IPS-18a (cell line): Measurements from ENCODE around the gene DARS1.

Experiments
- H3K27ac ChIP-seq: one replicate; pipeline ENCODE4 v1.5.1; 2013; ENCODE audit warnings: low read length
- H3K27me3 ChIP-seq: one replicate; pipeline ENCODE4 v1.6.1; 2013; ENCODE audit warnings: mild to moderate bottlenecking, low read length; ENCODE audit not compliant: control insufficient read depth, insufficient read depth
- H3K36me3 ChIP-seq: one replicate; pipeline ENCODE4 v1.6.1; 2013; ENCODE audit warnings: low read depth, low read length; ENCODE audit not compliant: control insufficient read depth
- H3K4me1 ChIP-seq: one replicate; pipeline ENCODE4 v1.6.1; 2013; ENCODE audit warnings: low read depth, low read length; ENCODE audit not compliant: control insufficient read depth
- H3K4me3 ChIP-seq: one replicate; pipeline ENCODE4 v1.5.1; 2013; ENCODE audit warnings: low read length
- H3K9ac ChIP-seq: one replicate; pipeline ENCODE4 v1.6.1; 2013; ENCODE audit warnings: mild to moderate bottlenecking, low read length, moderate library complexity
- H3K9me3 ChIP-seq: one replicate; pipeline ENCODE4 v1.6.1; 2013; ENCODE audit warnings: low read depth, low read length; ENCODE audit not compliant: control insufficient read depth

Gene DARS1

DNA sequence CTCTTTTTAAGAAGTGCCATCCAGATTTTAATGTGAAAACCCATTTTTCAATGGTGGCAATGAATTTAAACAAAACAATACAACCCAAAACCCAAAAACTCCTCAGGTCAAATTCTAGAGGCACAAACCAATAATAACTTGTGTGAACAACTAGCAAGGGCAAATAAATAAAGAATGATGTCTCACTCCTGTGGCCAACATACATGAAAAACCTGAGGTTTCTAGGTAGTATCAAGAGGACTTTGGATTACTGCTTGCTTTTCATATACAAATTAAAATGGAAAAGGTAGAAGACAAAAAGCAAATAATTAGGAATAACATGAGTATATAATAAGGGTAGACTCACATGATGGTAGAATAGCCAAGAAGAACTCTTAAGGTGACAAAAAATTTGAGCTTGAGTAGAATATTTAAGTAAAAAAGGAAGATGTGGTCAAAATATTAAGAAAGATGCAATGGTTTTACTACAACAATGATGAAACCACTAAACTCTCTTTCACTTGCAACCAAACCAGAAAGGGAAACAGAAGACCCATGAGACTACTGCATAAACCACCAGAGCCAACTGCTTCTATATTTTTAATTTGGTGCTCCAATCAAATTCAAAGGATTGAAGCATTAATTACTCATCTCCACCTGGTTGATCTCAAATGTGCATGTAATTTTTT lies 53.5 kb downstream of the DARS1 start:
- H3K9ac ChIP-seq: no peak overlapping the region
- H3K4me3 ChIP-seq: no peak overlapping the region
- no peaks in the 10 kb centered on the region for H3K4me1 ChIP-seq
- H3K27ac ChIP-seq: no peak overlapping the region
- no peaks in the 10 kb centered on the region for H3K9me3 ChIP-seq
- H3K27me3 ChIP-seq: no peaks in the 10 kb centered on the region
- peaks cover 40% of the 10 kb centered on the region for H3K36me3 ChIP-seq

DNA sequence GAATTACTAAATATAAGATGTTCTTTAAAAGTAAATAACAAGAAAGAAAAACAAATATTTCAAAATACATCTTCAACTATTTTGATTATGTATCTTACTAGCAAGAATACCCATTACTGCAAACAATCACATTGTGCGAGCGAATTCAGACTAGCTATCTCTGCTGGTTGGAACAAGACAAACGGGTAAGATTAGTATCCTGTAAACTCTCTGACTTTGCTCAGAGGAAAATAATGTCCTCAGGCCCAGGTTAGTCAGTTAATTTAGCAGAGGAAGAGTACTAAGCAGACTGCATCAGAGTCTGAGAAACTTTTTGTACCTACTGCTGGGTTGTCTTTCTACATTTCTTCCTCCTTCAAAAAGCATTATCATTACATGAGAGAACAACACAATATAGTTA lies 58.8 kb downstream of the DARS1 start:
- Histone ChIP-seq H3K9ac (no peak overlapping the region), H3K36me3 (peaks cover 32% of the 10 kb centered on the region), H3K27me3 (no peaks in the 10 kb centered on the region), H3K4me3 (no peak overlapping the region), H3K9me3 (no peaks in the 10 kb centered on the region), H3K27ac (no peak overlapping the region), H3K4me1 (no peaks in the 10 kb centered on the region)

DNA sequence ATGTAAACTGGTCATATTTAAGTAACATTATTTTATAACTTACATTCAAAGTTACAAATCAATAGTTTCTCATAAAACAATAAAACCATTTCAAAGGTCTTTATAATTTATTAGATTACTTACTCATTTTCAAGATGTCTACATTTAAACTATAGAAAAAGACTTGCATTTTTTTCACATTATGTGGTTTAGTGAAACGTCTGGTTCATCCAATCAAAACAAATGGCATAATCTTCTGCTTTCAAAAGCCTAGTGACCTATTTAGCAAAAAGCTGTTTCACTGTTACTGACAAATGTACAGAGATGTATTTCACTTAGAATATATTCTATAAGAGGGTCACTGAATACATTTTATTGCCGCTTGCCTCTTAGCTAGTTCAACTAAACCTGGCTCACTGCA lies 59.9 kb downstream of the DARS1 start:
- Histone ChIP-seq H3K4me1 (no peaks in the 10 kb centered on the region), H3K36me3 (peaks cover 28% of the 10 kb centered on the region), H3K27me3 (no peaks in the 10 kb centered on the region), H3K9ac (no peak overlapping the region), H3K9me3 (no peaks in the 10 kb centered on the region), H3K27ac (no peak overlapping the region), H3K4me3 (no peak overlapping the region)

DNA sequence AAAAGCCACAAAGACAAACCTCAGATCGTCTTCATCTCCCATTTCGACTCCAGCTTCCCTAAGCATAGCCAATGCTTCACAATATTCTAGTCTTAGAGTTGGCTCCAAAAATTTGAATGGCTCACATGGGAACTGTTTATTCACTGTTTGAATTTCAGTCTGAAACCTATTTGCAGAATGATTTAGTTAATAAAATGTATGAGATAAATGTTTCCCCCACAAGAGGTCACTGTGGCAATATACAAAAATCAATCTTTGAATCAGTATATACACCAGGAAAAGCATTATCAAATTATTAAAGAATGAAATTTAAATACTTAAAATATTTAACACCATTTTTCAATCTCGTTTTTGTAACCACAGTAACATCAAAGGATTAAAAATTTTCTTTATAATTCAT lies 69.2 kb downstream of the DARS1 start:
- Histone ChIP-seq H3K9me3 (no peaks in the 10 kb centered on the region), H3K27me3 (no peaks in the 10 kb centered on the region), H3K4me3 (no peak overlapping the region), H3K9ac (no peak overlapping the region), H3K4me1 (no peaks in the 10 kb centered on the region), H3K27ac (no peak overlapping the region), H3K36me3 (peaks cover 6% of the 10 kb centered on the region)

DNA sequence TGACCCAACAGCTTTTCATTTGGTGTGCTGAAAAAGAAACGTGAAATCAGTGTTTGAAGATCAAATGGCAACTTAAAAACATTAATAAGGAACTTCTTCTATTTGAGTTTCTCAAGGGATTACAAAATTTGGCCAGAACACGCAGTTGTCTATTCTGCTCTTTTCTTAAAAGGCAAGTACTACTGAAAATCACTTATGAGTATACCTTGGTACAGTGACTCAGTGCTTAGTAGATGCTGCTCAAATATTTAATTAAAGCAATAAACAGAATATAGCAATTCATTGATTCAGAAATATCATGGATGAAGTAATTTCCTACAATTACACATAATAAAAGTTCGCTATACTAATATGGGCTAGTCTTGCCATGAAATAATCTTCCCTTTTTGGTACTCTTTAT lies 70.9 kb downstream of the DARS1 start:
- H3K4me3 ChIP-seq: no peak overlapping the region
- no peak overlapping the region for H3K27ac ChIP-seq
- H3K36me3 ChIP-seq: peaks cover 18% of the 10 kb centered on the region
- no peaks in the 10 kb centered on the region for H3K4me1 ChIP-seq
- no peaks in the 10 kb centered on the region for H3K9me3 ChIP-seq
- H3K27me3 ChIP-seq: no peaks in the 10 kb centered on the region
- no peak overlapping the region for H3K9ac ChIP-seq

DNA sequence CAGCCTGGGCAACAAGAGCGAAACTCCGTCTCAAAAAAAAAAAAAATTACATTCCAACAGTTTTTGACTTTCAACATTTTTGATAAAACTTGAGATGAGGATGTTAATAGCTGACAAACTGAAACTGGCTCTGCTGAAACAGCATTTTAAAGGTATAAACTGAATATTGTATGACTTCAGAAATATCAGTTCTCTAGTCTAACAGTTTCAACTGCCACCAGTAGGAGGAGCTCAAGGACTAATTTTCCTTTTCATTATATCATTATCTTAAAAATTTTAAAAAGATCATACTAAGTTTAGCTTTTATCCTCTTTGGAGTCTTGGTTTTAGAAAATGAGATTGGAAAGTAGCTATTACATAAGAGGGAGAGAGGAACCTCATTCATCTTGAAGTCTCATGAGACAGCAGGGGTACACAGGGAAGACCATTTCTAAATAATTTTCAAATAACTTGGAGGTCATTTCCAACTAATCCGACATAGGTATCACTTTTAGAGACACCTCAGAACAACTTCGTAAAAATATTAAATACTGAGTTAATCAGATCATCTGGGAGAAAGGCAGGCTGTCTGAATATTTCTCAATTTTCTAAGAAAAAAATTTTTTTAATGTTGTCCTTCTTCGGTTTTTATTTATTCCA lies 71.6 kb downstream of the DARS1 start:
- no peak overlapping the region for H3K27ac ChIP-seq
- no peaks in the 10 kb centered on the region for H3K27me3 ChIP-seq
- H3K9ac ChIP-seq: no peak overlapping the region
- no peaks in the 10 kb centered on the region for H3K4me1 ChIP-seq
- H3K4me3 ChIP-seq: no peak overlapping the region
- no peaks in the 10 kb centered on the region for H3K9me3 ChIP-seq
- H3K36me3 ChIP-seq: peaks cover 22% of the 10 kb centered on the region

DNA sequence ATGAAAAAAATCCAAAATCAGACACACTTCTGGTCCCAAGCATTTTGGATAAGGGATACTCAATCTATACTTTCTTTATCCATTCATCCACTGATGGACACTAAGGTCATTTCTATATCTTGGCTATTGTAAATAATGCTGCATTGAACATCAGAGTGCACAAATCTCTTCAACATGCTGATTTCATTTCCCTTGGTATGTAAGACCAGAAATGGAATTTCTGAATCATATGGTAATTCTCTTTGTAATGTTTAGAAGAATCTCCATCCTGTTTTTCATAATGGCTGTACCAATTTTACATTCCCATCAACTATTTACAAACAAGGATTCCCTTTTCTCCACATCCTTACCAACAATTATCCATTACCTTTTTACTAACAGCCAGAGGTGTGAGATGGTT lies 75.5 kb downstream of the DARS1 start:
- no peak overlapping the region for H3K9ac ChIP-seq
- H3K4me3 ChIP-seq: no peak overlapping the region
- H3K4me1 ChIP-seq: no peaks in the 10 kb centered on the region
- H3K9me3 ChIP-seq: no peaks in the 10 kb centered on the region
- peaks cover 36% of the 10 kb centered on the region for H3K36me3 ChIP-seq
- no peak overlapping the region for H3K27ac ChIP-seq
- no peaks in the 10 kb centered on the region for H3K27me3 ChIP-seq

DNA sequence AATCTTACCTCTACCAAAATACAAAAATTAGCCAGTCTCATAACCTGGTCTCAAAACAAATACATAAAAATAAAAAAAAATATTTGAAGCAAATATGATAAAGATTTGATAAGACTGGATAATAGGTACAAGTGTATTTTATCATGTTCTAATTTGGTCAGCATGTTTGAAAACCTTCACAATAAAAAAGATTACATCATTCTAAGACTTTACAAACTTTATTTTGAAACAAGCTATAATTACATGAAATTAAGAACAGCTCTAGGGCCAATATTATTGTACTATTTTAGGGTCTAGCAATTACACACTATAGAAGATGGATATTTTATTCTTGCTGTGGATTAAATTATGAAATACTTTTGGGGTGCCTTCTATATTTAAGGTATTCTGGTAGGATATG lies 79.7 kb downstream of the DARS1 start:
- peaks cover 29% of the 10 kb centered on the region for H3K36me3 ChIP-seq
- no peaks in the 10 kb centered on the region for H3K27me3 ChIP-seq
- H3K27ac ChIP-seq: no peak overlapping the region
- no peaks in the 10 kb centered on the region for H3K9me3 ChIP-seq
- no peak overlapping the region for H3K9ac ChIP-seq
- H3K4me3 ChIP-seq: no peak overlapping the region
- no peaks in the 10 kb centered on the region for H3K4me1 ChIP-seq

DNA sequence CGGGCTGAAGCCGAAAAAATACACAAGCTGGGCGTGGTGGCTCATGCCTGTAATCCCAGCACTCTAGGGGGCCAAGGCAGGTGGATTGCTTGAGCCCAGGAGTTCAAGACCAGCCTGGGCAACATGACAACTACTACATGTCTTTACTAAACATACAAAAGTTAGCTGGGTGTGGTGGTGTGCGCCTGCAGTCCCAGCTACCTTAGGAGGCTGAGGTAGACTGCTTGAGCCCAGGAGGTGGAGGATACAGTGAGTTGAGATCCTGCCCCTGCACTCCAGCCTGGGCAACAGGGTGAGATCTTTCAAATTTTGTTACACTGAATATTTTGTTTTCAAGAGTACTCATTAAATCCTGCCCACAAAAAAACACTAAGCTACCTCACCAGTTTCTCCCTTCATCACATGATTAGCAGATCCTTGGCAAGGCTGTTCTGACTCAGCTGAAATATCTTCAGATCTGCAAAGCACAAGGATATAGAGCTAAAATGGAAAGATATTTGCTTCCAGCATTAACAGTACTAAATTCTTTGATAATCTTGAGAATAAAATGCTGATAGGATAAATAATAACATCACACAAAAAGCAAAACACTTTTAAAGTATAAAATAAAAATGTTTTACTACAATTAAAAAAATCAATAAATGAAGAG lies 81.0 kb downstream of the DARS1 start:
- H3K4me3 ChIP-seq: no peak overlapping the region
- no peak overlapping the region for H3K9ac ChIP-seq
- peaks cover 17% of the 10 kb centered on the region for H3K36me3 ChIP-seq
- no peaks in the 10 kb centered on the region for H3K9me3 ChIP-seq
- no peak overlapping the region for H3K27ac ChIP-seq
- H3K4me1 ChIP-seq: no peaks in the 10 kb centered on the region
- H3K27me3 ChIP-seq: no peaks in the 10 kb centered on the region

DNA sequence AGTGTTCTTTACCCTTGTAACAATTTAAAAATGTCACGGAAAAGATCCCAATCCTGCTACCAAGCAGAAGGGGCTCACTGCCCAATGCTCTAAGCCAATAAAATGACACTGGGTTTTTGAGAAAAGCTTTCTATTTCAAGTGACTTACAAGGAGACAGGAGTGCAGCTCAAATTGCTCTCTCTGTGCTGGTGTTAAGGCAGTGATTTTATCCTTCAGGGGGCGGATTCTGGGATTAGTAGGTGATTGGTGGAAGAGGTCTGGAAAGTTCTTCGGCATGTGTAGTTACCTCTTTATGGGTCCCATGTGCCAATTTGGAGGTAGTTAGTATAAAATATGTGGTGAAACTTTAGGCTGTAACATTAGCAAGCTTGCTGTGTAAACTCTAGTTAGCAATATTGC lies 81.8 kb downstream of the DARS1 start:
- Histone ChIP-seq H3K9me3 (no peaks in the 10 kb centered on the region), H3K27me3 (no peaks in the 10 kb centered on the region), H3K4me3 (no peak overlapping the region), H3K4me1 (no peaks in the 10 kb centered on the region), H3K9ac (no peak overlapping the region), H3K36me3 (peaks cover 13% of the 10 kb centered on the region), H3K27ac (no peak overlapping the region)

DNA sequence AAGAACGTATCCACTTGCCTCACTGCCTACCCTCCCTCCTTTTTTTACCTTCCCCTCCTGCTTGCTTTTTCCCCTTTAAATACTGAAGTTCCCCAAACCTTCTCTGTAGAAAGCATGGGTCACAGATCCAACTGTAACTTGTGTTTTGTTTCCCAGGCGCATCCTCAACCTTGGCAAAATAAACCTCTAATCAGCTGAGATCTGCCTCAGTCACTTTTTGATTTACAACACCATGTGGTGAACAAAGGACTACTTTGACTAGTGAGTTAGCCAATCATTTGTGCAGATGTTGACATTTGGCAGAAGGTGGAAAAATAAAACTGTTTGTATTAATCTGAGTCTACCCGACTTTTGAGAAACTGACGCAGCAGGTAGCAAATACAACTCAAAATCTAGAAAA lies 85.9 kb downstream of the DARS1 start:
- no peaks in the 10 kb centered on the region for H3K4me1 ChIP-seq
- H3K27me3 ChIP-seq: no peaks in the 10 kb centered on the region
- no peak overlapping the region for H3K9ac ChIP-seq
- no peak overlapping the region for H3K27ac ChIP-seq
- H3K36me3 ChIP-seq: no peaks in the 10 kb centered on the region
- H3K9me3 ChIP-seq: no peaks in the 10 kb centered on the region
- no peak overlapping the region for H3K4me3 ChIP-seq
